ENCODE results near the gene SEC14L5.

DNA sequence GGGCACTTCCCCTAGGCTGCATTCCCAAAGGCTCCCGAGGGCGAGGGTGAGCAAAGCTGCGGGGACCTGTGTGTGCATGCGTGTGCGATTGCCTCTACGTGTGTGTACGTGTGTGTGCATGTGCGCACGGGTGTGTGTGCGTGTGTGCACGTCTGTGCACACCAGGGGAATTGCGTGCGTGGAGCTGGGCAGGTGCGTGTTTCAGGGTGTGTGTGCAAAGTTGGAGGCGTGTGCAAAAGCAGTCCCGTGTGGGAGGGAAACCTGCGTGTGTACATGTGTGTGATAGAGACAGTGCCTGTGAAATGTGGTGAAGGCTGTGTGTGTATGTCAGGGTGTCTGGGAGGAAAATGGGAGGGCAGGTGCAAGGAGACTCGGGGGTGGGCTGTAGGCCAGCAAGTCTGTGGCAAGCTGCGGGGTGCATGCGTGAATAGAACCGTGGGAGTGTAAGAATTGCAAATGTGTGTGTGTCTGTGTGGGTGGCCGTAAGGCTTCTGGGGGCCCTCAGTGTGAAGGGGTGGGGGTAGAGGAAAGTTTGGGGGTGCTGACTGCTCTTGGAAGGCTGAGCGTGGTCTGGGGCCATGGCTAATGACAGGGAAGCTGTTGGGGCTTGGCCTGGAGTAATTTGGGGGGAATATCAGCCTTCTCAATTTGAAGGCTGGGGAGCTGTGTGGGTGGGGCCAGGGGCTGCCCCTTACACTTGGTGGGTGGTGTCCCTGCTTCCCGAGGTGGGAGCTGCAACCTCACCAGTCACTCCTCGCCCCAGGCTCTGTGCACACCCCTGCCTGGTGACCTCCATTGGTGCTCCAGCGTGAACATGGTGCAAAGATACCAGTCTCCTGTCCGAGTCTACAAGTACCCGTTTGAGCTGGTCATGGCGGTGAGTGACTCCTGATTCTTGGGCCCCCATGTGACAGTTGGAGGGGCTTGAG is 644 bp downstream of the SEC14L5 start:
- TF ChIP-seq ZNF138 (CRISPR knock-in tag; conservative IDR thresholded peaks at IDR 0.05) (no peak), CREB1 (CRISPR knock-in tag; IDR thresholded peaks at IDR 0.05) (no peak)
- TF ChIP-seq, protein P1, sequence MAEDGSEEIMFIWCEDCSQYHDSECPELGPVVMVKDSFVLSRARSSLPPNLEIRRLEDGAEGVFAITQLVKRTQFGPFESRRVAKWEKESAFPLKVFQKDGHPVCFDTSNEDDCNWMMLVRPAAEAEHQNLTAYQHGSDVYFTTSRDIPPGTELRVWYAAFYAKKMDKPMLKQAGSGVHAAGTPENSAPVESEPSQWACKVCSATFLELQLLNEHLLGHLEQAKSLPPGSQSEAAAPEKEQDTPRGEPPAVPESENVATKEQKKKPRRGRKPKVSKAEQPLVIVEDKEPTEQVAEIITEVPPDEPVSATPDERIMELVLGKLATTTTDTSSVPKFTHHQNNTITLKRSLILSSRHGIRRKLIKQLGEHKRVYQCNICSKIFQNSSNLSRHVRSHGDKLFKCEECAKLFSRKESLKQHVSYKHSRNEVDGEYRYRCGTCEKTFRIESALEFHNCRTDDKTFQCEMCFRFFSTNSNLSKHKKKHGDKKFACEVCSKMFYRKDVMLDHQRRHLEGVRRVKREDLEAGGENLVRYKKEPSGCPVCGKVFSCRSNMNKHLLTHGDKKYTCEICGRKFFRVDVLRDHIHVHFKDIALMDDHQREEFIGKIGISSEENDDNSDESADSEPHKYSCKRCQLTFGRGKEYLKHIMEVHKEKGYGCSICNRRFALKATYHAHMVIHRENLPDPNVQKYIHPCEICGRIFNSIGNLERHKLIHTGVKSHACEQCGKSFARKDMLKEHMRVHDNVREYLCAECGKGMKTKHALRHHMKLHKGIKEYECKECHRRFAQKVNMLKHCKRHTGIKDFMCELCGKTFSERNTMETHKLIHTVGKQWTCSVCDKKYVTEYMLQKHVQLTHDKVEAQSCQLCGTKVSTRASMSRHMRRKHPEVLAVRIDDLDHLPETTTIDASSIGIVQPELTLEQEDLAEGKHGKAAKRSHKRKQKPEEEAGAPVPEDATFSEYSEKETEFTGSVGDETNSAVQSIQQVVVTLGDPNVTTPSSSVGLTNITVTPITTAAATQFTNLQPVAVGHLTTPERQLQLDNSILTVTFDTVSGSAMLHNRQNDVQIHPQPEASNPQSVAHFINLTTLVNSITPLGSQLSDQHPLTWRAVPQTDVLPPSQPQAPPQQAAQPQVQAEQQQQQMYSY (CRISPR knock-in tag; IDR thresholded peaks at IDR 0.05), result no peak
- TF ChIP-seq, protein P2, sequence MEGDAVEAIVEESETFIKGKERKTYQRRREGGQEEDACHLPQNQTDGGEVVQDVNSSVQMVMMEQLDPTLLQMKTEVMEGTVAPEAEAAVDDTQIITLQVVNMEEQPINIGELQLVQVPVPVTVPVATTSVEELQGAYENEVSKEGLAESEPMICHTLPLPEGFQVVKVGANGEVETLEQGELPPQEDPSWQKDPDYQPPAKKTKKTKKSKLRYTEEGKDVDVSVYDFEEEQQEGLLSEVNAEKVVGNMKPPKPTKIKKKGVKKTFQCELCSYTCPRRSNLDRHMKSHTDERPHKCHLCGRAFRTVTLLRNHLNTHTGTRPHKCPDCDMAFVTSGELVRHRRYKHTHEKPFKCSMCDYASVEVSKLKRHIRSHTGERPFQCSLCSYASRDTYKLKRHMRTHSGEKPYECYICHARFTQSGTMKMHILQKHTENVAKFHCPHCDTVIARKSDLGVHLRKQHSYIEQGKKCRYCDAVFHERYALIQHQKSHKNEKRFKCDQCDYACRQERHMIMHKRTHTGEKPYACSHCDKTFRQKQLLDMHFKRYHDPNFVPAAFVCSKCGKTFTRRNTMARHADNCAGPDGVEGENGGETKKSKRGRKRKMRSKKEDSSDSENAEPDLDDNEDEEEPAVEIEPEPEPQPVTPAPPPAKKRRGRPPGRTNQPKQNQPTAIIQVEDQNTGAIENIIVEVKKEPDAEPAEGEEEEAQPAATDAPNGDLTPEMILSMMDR (IDR thresholded peaks at IDR 0.05), result no peak
